PC-9 (cell line): Measurements from ENCODE around the gene DUSP16. TPM values are rescaled to one million over a fixed set of nuclear protein-coding genes. Genes with fewer than 3 reads are reported as not detected.

Experiments used
- BruUV-seq: library from RNA; stranded (reverse); fragments of 400-500 nt; replicated peaks from 2 replicates; lab custom pipeline; 2021; lab: Mats Ljungman, UMichigan
- CTCF ChIA-PET: fragments of 300-600 bp; sonication (Branson Sonifier 250); formaldehyde crosslinking; loops from one replicate; lab custom pipeline; 2022; ENCODE audit warnings: antibody characterized with exemption; lab: Charles Lee
- POLR2A ChIA-PET: fragments of 300-600 bp; sonication (Branson Sonifier 250); formaldehyde crosslinking; loops from one replicate; lab custom pipeline; 2022; ENCODE audit warnings: antibody characterized with exemption; ENCODE audit not compliant: unreplicated experiment; lab: Charles Lee
- DNase-seq, 2 experiments: peaks; one replicate each; pipeline versions ENCODE4 v3.0.0 to v3.0.0-alpha.2; 2015 to 2022; ENCODE audit warnings: mixed read lengths in 1 of 2
- H2AFZ ChIP-seq: fragments of 200-600 bp; sonication (generic); 2 replicates; pipeline ENCODE4 v1.8.1; 2017; ENCODE audit warnings: antibody characterized with exemption
- H3F3A ChIP-seq: fragments of 200-600 bp; sonication (generic); 2 replicates; pipeline ENCODE4 v1.8.1; 2017; ENCODE audit warnings: antibody characterized with exemption, mild to moderate bottlenecking, low read depth; ENCODE audit not compliant: insufficient read depth
- H3K27ac ChIP-seq: fragments of 200-600 bp; sonication (generic); 2 replicates; pipeline ENCODE4 v1.6.1; 2016; ENCODE audit warnings: mixed run types
- H3K27me3 ChIP-seq: fragments of 200-600 bp; sonication (generic); 2 replicates; pipeline ENCODE4 v1.6.1; 2016; ENCODE audit warnings: low read depth, mixed run types; ENCODE audit not compliant: insufficient read depth
- H3K36me3 ChIP-seq: fragments of 200-600 bp; sonication (generic); 2 replicates; pipeline ENCODE4 v1.6.1; 2016; ENCODE audit warnings: low read depth, mixed run types
- H3K4me1 ChIP-seq: fragments of 200-600 bp; sonication (generic); replicated peaks from 2 replicates; pipeline ENCODE4 v1.6.1; 2016; ENCODE audit warnings: mixed run types; ENCODE audit not compliant: insufficient read depth
- H3K4me2 ChIP-seq: fragments of 200-600 bp; sonication (generic); 2 replicates; pipeline ENCODE4 v1.6.1; 2017; ENCODE audit warnings: mixed run types
- H3K4me3 ChIP-seq: fragments of 200-600 bp; sonication (generic); 2 replicates; pipeline ENCODE4 v1.6.1; 2016; ENCODE audit warnings: mixed run types
- H3K79me2 ChIP-seq: fragments of 200-600 bp; sonication (generic); 2 replicates; pipeline ENCODE4 v1.6.1; 2017; ENCODE audit warnings: low read depth, mixed run types
- H3K9me2 ChIP-seq: fragments of 200-600 bp; sonication (generic); 2 replicates; pipeline ENCODE4 v1.8.1; 2017; ENCODE audit warnings: mild to moderate bottlenecking; ENCODE audit not compliant: insufficient read depth
- H3K9me3 ChIP-seq: fragments of 200-600 bp; sonication (generic); 2 replicates; pipeline ENCODE4 v1.8.1; 2016; ENCODE audit warnings: low read depth; ENCODE audit not compliant: insufficient read depth
- H4K20me1 ChIP-seq: fragments of 200-600 bp; sonication (generic); 2 replicates; pipeline ENCODE4 v1.8.1; 2017; ENCODE audit not compliant: insufficient read depth
- EZH2 ChIP-seq: fragments of 200-600 bp; sonication (generic); IDR thresholded peaks from 2 replicates; pipeline ENCODE4 v1.8.0; 2017; ENCODE audit warnings: antibody characterized with exemption, low read depth
- intact Hi-C: fragments of 100-400 bp; cut with micrococcal nuclease; formaldehyde crosslinking; loops from one replicate; pipeline ENCODE4 v1.10.0; 2022; ENCODE audit not compliant: unreplicated experiment
- total RNA-seq: library from RNA; stranded (reverse); gene quantifications from 2 replicates; pipeline ENCODE4 v1.2.3, GENCODE V29; 2021
- TF ChIP-seq, protein P1 (sequence below): fragments of 200-600 bp; sonication (generic); conservative IDR thresholded peaks from 2 replicates; pipeline ENCODE4 v1.6.1; 2017; ENCODE audit warnings: mixed run types, antibody characterized with exemption, mild to moderate bottlenecking, moderate library complexity

The DUSP16 gene
- total RNA-seq, 1 experiment from 2014 or later = 24.8 TPM

GRCh38 chr12:12611512-12612306, 49.0 kb upstream of the DUSP16 start, which contains the start of gene CREBL2:
Gene CREBL2 (plus strand): TSS chr12:12611876. CDS start chr12:12612173, 297 bp downstream.
- DNase-seq = peak; percentile 91 to 93
- POLR2A ChIA-PET = interaction anchor here (0.5 to 0.7 kb wide), 5 partner anchors 19 to 79 kb away, joined by 3 to 9 read pairs (median 6); no protein-coding TSS in a partner anchor

DNA sequence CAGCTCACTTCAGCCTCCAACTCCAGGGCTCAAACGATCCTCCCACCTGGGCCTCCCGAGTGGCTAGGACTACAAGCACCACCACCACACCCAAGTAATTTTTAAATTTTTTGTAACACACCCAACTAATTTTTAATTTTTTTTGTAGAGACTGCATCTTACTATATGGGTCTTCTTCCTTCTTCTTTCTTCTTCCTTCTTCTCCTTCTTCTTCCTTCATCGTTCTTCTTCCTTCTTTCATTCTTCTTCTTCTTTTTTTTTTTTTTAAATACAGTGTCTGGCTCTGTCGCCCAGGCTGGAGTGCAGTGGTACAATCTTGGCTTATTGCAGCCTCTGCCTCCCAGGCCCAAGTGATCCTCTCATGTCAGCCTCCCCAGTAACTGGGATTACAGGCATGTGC, 48.0 kb upstream of the DUSP16 start:
- POLR2A ChIA-PET = interaction anchor here (0.7 kb wide), 1 partner anchor 39 kb away, joined by 6 read pairs; no protein-coding TSS in a partner anchor
- peak overlapping the region; percentile 86 for H3K4me2 ChIP-seq

More at GRCh38 chr12:12611512-12612306, 49.0 kb upstream of the DUSP16 start, which contains the start of gene CREBL2:
- H3K4me1 ChIP-seq = peaks cover 30% of the 10 kb centered on the region
- intact Hi-C loops = loop anchor here (1.0 to 5.0 kb wide), 3 partner anchors 26 to 91 kb away; partner anchors contain the start of gene DUSP16
- H3K4me3 ChIP-seq = peak within 1 kb of the TSS; percentile 89
- CTCF ChIA-PET = no interaction called here
- TF ChIP-seq, protein P1, sequence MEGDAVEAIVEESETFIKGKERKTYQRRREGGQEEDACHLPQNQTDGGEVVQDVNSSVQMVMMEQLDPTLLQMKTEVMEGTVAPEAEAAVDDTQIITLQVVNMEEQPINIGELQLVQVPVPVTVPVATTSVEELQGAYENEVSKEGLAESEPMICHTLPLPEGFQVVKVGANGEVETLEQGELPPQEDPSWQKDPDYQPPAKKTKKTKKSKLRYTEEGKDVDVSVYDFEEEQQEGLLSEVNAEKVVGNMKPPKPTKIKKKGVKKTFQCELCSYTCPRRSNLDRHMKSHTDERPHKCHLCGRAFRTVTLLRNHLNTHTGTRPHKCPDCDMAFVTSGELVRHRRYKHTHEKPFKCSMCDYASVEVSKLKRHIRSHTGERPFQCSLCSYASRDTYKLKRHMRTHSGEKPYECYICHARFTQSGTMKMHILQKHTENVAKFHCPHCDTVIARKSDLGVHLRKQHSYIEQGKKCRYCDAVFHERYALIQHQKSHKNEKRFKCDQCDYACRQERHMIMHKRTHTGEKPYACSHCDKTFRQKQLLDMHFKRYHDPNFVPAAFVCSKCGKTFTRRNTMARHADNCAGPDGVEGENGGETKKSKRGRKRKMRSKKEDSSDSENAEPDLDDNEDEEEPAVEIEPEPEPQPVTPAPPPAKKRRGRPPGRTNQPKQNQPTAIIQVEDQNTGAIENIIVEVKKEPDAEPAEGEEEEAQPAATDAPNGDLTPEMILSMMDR = no peak
- no peak for TF ChIP-seq EZH2
- H3K4me2 ChIP-seq = peak within 1 kb of the TSS; percentile 86
- peak within 1 kb of the TSS; percentile 83 for H3K27ac ChIP-seq
- H3K9me2 ChIP-seq = no peaks in the 10 kb centered on the region
- peaks cover 23% of the 10 kb centered on the region for H3K79me2 ChIP-seq
- BruUV-seq = TSS peak; percentile 30
- peaks cover 33% of the 10 kb centered on the region for H3F3A ChIP-seq
- peak within 1 kb of the TSS; percentile 85 for H2AFZ ChIP-seq
- no peaks in the 10 kb centered on the region for H3K27me3 ChIP-seq
- H4K20me1 ChIP-seq = no peaks in the 10 kb centered on the region
- no peaks in the 10 kb centered on the region for H3K9me3 ChIP-seq
- no peaks in the 10 kb centered on the region for H3K36me3 ChIP-seq

GRCh38 chr12:12609692-12610091, 47.0 kb upstream of the DUSP16 start:
- Histone ChIP-seq H3K36me3 (no peaks in the 10 kb centered on the region), H3F3A (peaks cover 33% of the 10 kb centered on the region), H3K27ac (no peak overlapping the region), H3K79me2 (peaks cover 18% of the 10 kb centered on the region), H4K20me1 (no peaks in the 10 kb centered on the region), H3K4me1 (peaks cover 33% of the 10 kb centered on the region), H3K9me3 (no peaks in the 10 kb centered on the region), H2AFZ (no peak overlapping the region), H3K27me3 (no peaks in the 10 kb centered on the region), H3K4me3 (no peak overlapping the region), H3K9me2 (no peaks in the 10 kb centered on the region), H3K4me2 (no peak overlapping the region)
- no peak for DNase-seq
- ChIA-PET POLR2A (interaction anchor here (0.6 kb wide), 1 partner anchor 17 kb away, joined by 4 read pairs; no protein-coding TSS in a partner anchor), CTCF (interaction anchor here (0.7 to 0.8 kb wide), 2 partner anchors 11 to 260 kb away, joined by 6 to 15 read pairs; no protein-coding TSS in a partner anchor)
- BruUV-seq = no TSS peak
- TF ChIP-seq, protein P1 = no peak
- no peak for TF ChIP-seq EZH2
- intact Hi-C loops = loop anchor here (5.0 kb wide), 1 partner anchor 93 kb away; no protein-coding TSS in a partner anchor

More for the DNA sequence above, 48.0 kb upstream of the DUSP16 start:
- Histone ChIP-seq H3K4me3 (peak overlapping the region; percentile 89; the same call in 1 of the 2 replicates), H3K36me3 (no peaks in the 10 kb centered on the region), H3K4me1 (peaks cover 33% of the 10 kb centered on the region), H4K20me1 (no peaks in the 10 kb centered on the region), H3K9me3 (no peaks in the 10 kb centered on the region), H3F3A (peaks cover 33% of the 10 kb centered on the region), H2AFZ (peak overlapping the region; percentile 85), H3K79me2 (peaks cover 23% of the 10 kb centered on the region), H3K27me3 (no peaks in the 10 kb centered on the region), H3K9me2 (no peaks in the 10 kb centered on the region), H3K27ac (peak overlapping the region; percentile 83)
- no TSS peak for BruUV-seq
- CTCF ChIA-PET = no interaction called here
- intact Hi-C loops = loop anchor here (1.0 to 5.0 kb wide), 3 partner anchors 25 to 92 kb away; partner anchors contain the start of gene DUSP16
- TF ChIP-seq, protein P1 = no peak
- TF ChIP-seq EZH2 = no peak
- DNase-seq = no peak
